Liver (tissue), 9 donors: Measurements from ENCODE around the gene ALG9. TPM values are rescaled to one million over a fixed set of nuclear protein-coding genes. Genes with fewer than 3 reads are reported as not detected.

Source experiments
- DNase-seq: peaks from one replicate; pipeline ENCODE4 v3.0.0-alpha.2; 2017; ENCODE audit warnings: low spot score
- H3K27ac ChIP-seq, 2 donors: one replicate each; pipeline ENCODE4 v1.7.0; 2013; ENCODE audit warnings: inconsistent platforms in 2 of 2, low read length in 2 of 2, control low read depth in 1 of 2, low read depth in 1 of 2, mild to moderate bottlenecking in 1 of 2
- H3K27me3 ChIP-seq, 4 donors: one replicate each; pipeline versions ENCODE4 v1.6.1 to v1.7.0; 2013; ENCODE audit warnings: low read length in 3 of 4, inconsistent platforms in 1 of 4, mild to moderate bottlenecking in 1 of 4, moderate library complexity in 1 of 4; ENCODE audit not compliant: control insufficient read depth in 4 of 4, insufficient read depth in 4 of 4
- H3K36me3 ChIP-seq, 4 donors: one replicate each; pipeline versions ENCODE4 v1.6.1 to v1.7.0; 2013; ENCODE audit warnings: low read length in 3 of 4, mild to moderate bottlenecking in 3 of 4, low read depth in 1 of 4, moderate library complexity in 1 of 4; ENCODE audit not compliant: control insufficient read depth in 4 of 4, insufficient read depth in 3 of 4
- H3K4me1 ChIP-seq, 4 donors: one replicate each; pipeline versions ENCODE4 v1.6.1 to v1.7.0; 2013; ENCODE audit warnings: low read length in 3 of 4, mild to moderate bottlenecking in 3 of 4, moderate library complexity in 1 of 4; ENCODE audit not compliant: control insufficient read depth in 4 of 4, insufficient read depth in 4 of 4
- H3K4me3 ChIP-seq, 3 donors: one replicate each; pipeline versions ENCODE4 v1.6.1 to v1.7.0; 2013; ENCODE audit warnings: low read length in 3 of 3, control low read depth in 1 of 3, low read depth in 1 of 3, mild to moderate bottlenecking in 1 of 3
- H3K9ac ChIP-seq, 2 donors: one replicate each; pipeline ENCODE4 v1.7.0; 2013; ENCODE audit warnings: low read length in 2 of 2, mild to moderate bottlenecking in 2 of 2, moderate library complexity in 2 of 2, control low read depth in 1 of 2, low read depth in 1 of 2
- H3K9me3 ChIP-seq, 4 donors: one replicate each; pipeline versions ENCODE4 v1.6.1 to v1.7.0; 2013; ENCODE audit warnings: low read length in 3 of 4; ENCODE audit not compliant: control insufficient read depth in 4 of 4
- ATF3 ChIP-seq: IDR thresholded peaks from 2 replicates; pipeline ENCODE4 v1.6.1; 2016; ENCODE audit warnings: antibody characterized with exemption
- CTCF ChIP-seq: fragments of 150-350 bp; IDR thresholded peaks from 2 replicates; pipeline ENCODE4 v1.5.1; 2017; ENCODE audit warnings: improper control_type of control experiment, low read depth, low read length; ENCODE audit not compliant: missing input control
- EGR1 ChIP-seq, 2 donors: IDR thresholded peaks; 2 replicates each; pipeline ENCODE4 v1.6.1; 2016 to 2018; ENCODE audit warnings: antibody characterized with exemption in 2 of 2, low read depth in 2 of 2
- FOXA1 ChIP-seq: IDR thresholded peaks from 2 replicates; pipeline ENCODE4 v1.6.1; 2016; ENCODE audit warnings: antibody characterized with exemption
- FOXA2 ChIP-seq: IDR thresholded peaks from 2 replicates; pipeline ENCODE4 v1.6.1; 2016; ENCODE audit warnings: antibody characterized with exemption
- GABPA ChIP-seq, 2 donors: IDR thresholded peaks in 1 of 2; conservative IDR thresholded peaks in 1 of 2; 2 replicates each; pipeline ENCODE4 v1.6.1; 2016; ENCODE audit warnings: antibody characterized with exemption in 2 of 2, mild to moderate bottlenecking in 1 of 2, moderate library complexity in 1 of 2
- HNF4A ChIP-seq, 2 donors: conservative IDR thresholded peaks; 2 replicates each; pipeline ENCODE4 v1.6.1; 2016; ENCODE audit warnings: antibody characterized with exemption in 2 of 2, mild to moderate bottlenecking in 2 of 2
- HNF4G ChIP-seq: IDR thresholded peaks from 2 replicates; pipeline ENCODE4 v1.6.1; 2016; ENCODE audit warnings: antibody characterized with exemption
- JUND ChIP-seq, 2 donors: IDR thresholded peaks; 2 replicates each; pipeline ENCODE4 v1.6.1; 2016; ENCODE audit warnings: antibody characterized with exemption in 2 of 2
- MAX ChIP-seq: IDR thresholded peaks from 2 replicates; pipeline ENCODE4 v1.6.1; 2016; ENCODE audit warnings: antibody characterized with exemption
- NR2F2 ChIP-seq: IDR thresholded peaks from 2 replicates; pipeline ENCODE4 v1.6.1; 2016; ENCODE audit warnings: antibody characterized with exemption
- RAD21 ChIP-seq, 2 donors: IDR thresholded peaks; 2 replicates each; pipeline ENCODE4 v1.6.1; 2016; ENCODE audit warnings: antibody characterized with exemption in 2 of 2, mild to moderate bottlenecking in 2 of 2
- REST ChIP-seq: IDR thresholded peaks from 2 replicates; pipeline ENCODE4 v1.6.1; 2016; ENCODE audit warnings: antibody characterized with exemption, mild to moderate bottlenecking
- RXRA ChIP-seq, 2 donors: IDR thresholded peaks; 2 replicates each; pipeline ENCODE4 v1.6.1; 2017 to 2018; ENCODE audit warnings: antibody characterized with exemption in 2 of 2, mild to moderate bottlenecking in 1 of 2
- SP1 ChIP-seq: IDR thresholded peaks from 2 replicates; pipeline ENCODE4 v1.6.1; 2018; ENCODE audit warnings: antibody characterized with exemption, mild to moderate bottlenecking
- TAF1 ChIP-seq: conservative IDR thresholded peaks from 2 replicates; pipeline ENCODE4 v1.6.1; 2016; ENCODE audit warnings: antibody characterized with exemption, mild to moderate bottlenecking
- YY1 ChIP-seq: IDR thresholded peaks from 2 replicates; pipeline ENCODE4 v1.6.1; 2016; ENCODE audit warnings: antibody characterized with exemption, mild to moderate bottlenecking
- ZBTB33 ChIP-seq: IDR thresholded peaks from 2 replicates; pipeline ENCODE4 v1.6.1; 2016; ENCODE audit warnings: antibody characterized with exemption
- WGBS: extraction: QIAGEN DNeasy Blood & Tissue Kit; methylation state at CpG from one replicate; pipeline ENCODE4 v1.1.7; 2013; 5-methylcytosine and 5-hydroxymethylcytosine counted together
- polyA plus RNA-seq, 2 donors: library from polyadenylated mRNA; stranded (reverse) in 1 of 2; unstranded in 1 of 2; fragments of 200-250 nt in 1 of 2; fragments of >200 nt in 1 of 2; fragmentation: Nextera tagmentation in 1 of 2; extraction: Ambion mirVana in 1 of 2; gene quantifications; one replicate each; pipeline versions ENCODE4 v1.2.1 to v1.2.3, GENCODE V29; 2013 to 2015
- total RNA-seq, 2 donors: library from RNA; depleted of rRNA; stranded (reverse); fragments of >200 nt; gene quantifications; one replicate each; pipeline ENCODE4 v1.2.3, GENCODE V29; 2014
- donor health status: healthy.
- donor health status: healthy.
- donor health status: healthy.
- donor health status: healthy.
- donor health status: healthy.

Gene ALG9
- total and polyA plus RNA-seq, 4 donors, result 13.7 to 36.3 (median 20.2) TPM

GRCh38 chr11:111739299-111739698 lies 132.1 kb downstream of the ALG9 start:
- WGBS, result 97% methylated on average over 2 of the region's 2 CpGs
- TF ChIP-seq CTCF (no peak), REST (no peak), HNF4G (no peak), JUND (IDR thresholded peaks at IDR 0.05) (no peak), MAX (no peak), NR2F2 (no peak), GABPA (IDR thresholded peaks at IDR 0.05 in 1 of 2, conservative IDR thresholded peaks at IDR 0.05 in 1 of 2) (no peak), FOXA1 (no peak), YY1 (no peak), RAD21 (IDR thresholded peaks at IDR 0.05) (no peak), EGR1 (IDR thresholded peaks at IDR 0.05; ENCODE audit: low read depth in 2 of 2) (no peak), FOXA2 (no peak), TAF1 (no peak), HNF4A (conservative IDR thresholded peaks at IDR 0.05) (no peak), ATF3 (no peak), SP1 (no peak), ZBTB33 (no peak), RXRA (IDR thresholded peaks at IDR 0.05) (no peak)
- H3K27me3 ChIP-seq, result no peaks in the 10 kb centered on the region
- peaks cover 2 to 37% (median 30%) of the 10 kb centered on the region in 4 donors for H3K36me3 ChIP-seq
- H3K9me3 ChIP-seq, result no peaks in the 10 kb centered on the region
- no peak overlapping the region for H3K4me3 ChIP-seq
- peaks cover 12 to 53% (median 36%) of the 10 kb centered on the region in 4 donors for H3K4me1 ChIP-seq
- DNase-seq, result no peak
- H3K9ac ChIP-seq, result peak overlapping the region in 1 of 2 donors; percentile 79
- H3K27ac ChIP-seq, result peak overlapping the region; percentile 97 to 98
